ENCODE data around the gene CD8B. TPM values are rescaled to one million over a fixed set of nuclear protein-coding genes. Genes with fewer than 3 reads are reported as not detected.

The CD8B gene
- total and polyA plus RNA-seq, 2 of the 8 experiments (the other 6 are each of a cell fraction or from before 2014, with no cell fraction given), result 0.35 to 0.63 TPM

DNA sequence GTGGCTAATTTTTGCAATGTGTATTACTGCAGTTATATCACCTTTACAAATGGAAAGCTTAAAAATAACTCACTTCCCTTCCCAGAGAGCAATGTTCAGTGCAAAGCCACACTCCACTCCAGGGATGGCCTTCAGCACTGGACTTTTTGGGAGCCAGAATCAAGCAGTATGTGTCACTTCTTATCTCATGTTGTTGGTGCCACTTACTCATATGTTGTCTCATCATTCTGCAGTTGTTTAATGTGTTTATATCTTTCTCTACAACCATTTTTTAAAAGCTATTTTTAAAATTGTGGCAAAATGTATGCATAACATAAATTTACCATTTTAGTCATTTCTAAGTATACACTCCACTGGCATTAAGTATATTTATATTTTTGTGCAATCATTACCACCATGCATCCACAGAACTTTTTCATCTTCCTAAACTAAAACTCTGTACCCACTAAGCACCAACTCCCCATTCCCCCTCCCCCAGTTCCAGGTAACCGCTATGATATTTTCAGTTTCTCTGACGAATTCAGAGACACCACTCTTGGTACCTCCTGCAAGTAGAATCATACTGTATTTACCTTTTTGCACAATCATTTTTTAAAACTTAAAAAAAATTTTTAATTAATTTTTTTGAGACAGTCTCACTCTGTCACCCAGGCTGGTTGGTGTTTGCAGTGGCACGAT, 38.9 kb downstream of the CD8B start (continued):
- TF ChIP-seq, protein P1, sequence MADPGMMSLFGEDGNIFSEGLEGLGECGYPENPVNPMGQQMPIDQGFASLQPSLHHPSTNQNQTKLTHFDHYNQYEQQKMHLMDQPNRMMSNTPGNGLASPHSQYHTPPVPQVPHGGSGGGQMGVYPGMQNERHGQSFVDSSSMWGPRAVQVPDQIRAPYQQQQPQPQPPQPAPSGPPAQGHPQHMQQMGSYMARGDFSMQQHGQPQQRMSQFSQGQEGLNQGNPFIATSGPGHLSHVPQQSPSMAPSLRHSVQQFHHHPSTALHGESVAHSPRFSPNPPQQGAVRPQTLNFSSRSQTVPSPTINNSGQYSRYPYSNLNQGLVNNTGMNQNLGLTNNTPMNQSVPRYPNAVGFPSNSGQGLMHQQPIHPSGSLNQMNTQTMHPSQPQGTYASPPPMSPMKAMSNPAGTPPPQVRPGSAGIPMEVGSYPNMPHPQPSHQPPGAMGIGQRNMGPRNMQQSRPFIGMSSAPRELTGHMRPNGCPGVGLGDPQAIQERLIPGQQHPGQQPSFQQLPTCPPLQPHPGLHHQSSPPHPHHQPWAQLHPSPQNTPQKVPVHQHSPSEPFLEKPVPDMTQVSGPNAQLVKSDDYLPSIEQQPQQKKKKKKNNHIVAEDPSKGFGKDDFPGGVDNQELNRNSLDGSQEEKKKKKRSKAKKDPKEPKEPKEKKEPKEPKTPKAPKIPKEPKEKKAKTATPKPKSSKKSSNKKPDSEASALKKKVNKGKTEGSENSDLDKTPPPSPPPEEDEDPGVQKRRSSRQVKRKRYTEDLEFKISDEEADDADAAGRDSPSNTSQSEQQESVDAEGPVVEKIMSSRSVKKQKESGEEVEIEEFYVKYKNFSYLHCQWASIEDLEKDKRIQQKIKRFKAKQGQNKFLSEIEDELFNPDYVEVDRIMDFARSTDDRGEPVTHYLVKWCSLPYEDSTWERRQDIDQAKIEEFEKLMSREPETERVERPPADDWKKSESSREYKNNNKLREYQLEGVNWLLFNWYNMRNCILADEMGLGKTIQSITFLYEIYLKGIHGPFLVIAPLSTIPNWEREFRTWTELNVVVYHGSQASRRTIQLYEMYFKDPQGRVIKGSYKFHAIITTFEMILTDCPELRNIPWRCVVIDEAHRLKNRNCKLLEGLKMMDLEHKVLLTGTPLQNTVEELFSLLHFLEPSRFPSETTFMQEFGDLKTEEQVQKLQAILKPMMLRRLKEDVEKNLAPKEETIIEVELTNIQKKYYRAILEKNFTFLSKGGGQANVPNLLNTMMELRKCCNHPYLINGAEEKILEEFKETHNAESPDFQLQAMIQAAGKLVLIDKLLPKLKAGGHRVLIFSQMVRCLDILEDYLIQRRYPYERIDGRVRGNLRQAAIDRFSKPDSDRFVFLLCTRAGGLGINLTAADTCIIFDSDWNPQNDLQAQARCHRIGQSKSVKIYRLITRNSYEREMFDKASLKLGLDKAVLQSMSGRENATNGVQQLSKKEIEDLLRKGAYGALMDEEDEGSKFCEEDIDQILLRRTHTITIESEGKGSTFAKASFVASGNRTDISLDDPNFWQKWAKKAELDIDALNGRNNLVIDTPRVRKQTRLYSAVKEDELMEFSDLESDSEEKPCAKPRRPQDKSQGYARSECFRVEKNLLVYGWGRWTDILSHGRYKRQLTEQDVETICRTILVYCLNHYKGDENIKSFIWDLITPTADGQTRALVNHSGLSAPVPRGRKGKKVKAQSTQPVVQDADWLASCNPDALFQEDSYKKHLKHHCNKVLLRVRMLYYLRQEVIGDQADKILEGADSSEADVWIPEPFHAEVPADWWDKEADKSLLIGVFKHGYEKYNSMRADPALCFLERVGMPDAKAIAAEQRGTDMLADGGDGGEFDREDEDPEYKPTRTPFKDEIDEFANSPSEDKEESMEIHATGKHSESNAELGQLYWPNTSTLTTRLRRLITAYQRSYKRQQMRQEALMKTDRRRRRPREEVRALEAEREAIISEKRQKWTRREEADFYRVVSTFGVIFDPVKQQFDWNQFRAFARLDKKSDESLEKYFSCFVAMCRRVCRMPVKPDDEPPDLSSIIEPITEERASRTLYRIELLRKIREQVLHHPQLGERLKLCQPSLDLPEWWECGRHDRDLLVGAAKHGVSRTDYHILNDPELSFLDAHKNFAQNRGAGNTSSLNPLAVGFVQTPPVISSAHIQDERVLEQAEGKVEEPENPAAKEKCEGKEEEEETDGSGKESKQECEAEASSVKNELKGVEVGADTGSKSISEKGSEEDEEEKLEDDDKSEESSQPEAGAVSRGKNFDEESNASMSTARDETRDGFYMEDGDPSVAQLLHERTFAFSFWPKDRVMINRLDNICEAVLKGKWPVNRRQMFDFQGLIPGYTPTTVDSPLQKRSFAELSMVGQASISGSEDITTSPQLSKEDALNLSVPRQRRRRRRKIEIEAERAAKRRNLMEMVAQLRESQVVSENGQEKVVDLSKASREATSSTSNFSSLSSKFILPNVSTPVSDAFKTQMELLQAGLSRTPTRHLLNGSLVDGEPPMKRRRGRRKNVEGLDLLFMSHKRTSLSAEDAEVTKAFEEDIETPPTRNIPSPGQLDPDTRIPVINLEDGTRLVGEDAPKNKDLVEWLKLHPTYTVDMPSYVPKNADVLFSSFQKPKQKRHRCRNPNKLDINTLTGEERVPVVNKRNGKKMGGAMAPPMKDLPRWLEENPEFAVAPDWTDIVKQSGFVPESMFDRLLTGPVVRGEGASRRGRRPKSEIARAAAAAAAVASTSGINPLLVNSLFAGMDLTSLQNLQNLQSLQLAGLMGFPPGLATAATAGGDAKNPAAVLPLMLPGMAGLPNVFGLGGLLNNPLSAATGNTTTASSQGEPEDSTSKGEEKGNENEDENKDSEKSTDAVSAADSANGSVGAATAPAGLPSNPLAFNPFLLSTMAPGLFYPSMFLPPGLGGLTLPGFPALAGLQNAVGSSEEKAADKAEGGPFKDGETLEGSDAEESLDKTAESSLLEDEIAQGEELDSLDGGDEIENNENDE (IDR thresholded peaks at IDR 0.05; ENCODE audit: insufficient replicate concordance, low read length), result no peak
- TF ChIP-seq CEBPB (IDR thresholded peaks at IDR 0.05; ENCODE audit: low read depth, low read length) (no peak), SIX5 (IDR thresholded peaks at IDR 0.05; ENCODE audit: low read depth, low read length) (no peak), CREB1 (IDR thresholded peaks at IDR 0.05) (no peak), JUND (IDR thresholded peaks at IDR 0.05; ENCODE audit: low read length) (no peak), TBP (IDR thresholded peaks at IDR 0.05; ENCODE audit: low read depth, low read length) (no peak), TAF7 (optimal IDR thresholded peaks at IDR 0.05; ENCODE audit: borderline replicate concordance, low read depth, low read length) (no peak), KDM1A (IDR thresholded peaks at IDR 0.05; ENCODE audit: borderline replicate concordance, low read length) (no peak)
- TF ChIP-seq, protein P2, sequence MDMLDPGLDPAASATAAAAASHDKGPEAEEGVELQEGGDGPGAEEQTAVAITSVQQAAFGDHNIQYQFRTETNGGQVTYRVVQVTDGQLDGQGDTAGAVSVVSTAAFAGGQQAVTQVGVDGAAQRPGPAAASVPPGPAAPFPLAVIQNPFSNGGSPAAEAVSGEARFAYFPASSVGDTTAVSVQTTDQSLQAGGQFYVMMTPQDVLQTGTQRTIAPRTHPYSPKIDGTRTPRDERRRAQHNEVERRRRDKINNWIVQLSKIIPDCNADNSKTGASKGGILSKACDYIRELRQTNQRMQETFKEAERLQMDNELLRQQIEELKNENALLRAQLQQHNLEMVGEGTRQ (IDR thresholded peaks at IDR 0.05; ENCODE audit: low read length), result no peak
- TF ChIP-seq, protein P3, sequence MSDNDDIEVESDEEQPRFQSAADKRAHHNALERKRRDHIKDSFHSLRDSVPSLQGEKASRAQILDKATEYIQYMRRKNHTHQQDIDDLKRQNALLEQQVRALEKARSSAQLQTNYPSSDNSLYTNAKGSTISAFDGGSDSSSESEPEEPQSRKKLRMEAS (IDR thresholded peaks at IDR 0.05), result no peak

All from H1 (cell line).